Breast epithelium (tissue), 3 donors: Measurements from ENCODE around the gene DEAF1.
"Not testable (repeated sequence)": the region's sequence is repeated elsewhere in the genome, so short reads cannot be mapped to it uniquely, and the experiment has no call there.

ENCODE experiments used
- CTCF ChIP-seq, 3 donors: fragments of 450-650 bp; IDR thresholded peaks; one replicate each; pipeline ENCODE4 v1.5.1; 2016 to 2017; ENCODE audit warnings: antibody characterized with exemption in 3 of 3, mild to moderate bottlenecking in 3 of 3, moderate library complexity in 3 of 3
- POLR2AphosphoS5 ChIP-seq, 3 donors: sonication (generic); formaldehyde crosslinking; IDR thresholded peaks; one replicate each; pipeline ENCODE4 v1.6.1; 2017; ENCODE audit warnings: antibody characterized with exemption in 3 of 3

- TF ChIP-seq CTCF, POLR2AphosphoS5 (IDR thresholded peaks at IDR 0.05): not testable (repeated sequence)
These were observed 40.6 kb downstream of the DEAF1 start for GRCh38 chr11:654444-654843.
